Testis (tissue), 3 donors: Measurements from ENCODE around the gene RAB3B. TPM values are rescaled to one million over a fixed set of nuclear protein-coding genes. Genes with fewer than 3 reads are reported as not detected.

Source experiments
- DNase-seq: peaks from one replicate; pipeline ENCODE4 v3.0.0-alpha.2; 2019
- H3K27ac ChIP-seq, 2 donors: fragments of 200-600 bp; sonication (generic); one replicate each; pipeline ENCODE4 v1.5.1; 2019
- H3K27me3 ChIP-seq: fragments of 200-600 bp; sonication (generic); one replicate; pipeline ENCODE4 v1.5.1; 2019
- H3K36me3 ChIP-seq: fragments of 200-600 bp; sonication (generic); one replicate; pipeline ENCODE4 v1.5.1; 2017; ENCODE audit warnings: low read depth; ENCODE audit errors: missing control alignments
- H3K4me1 ChIP-seq: fragments of 200-600 bp; sonication (generic); one replicate; pipeline ENCODE4 v1.5.1; 2019
- H3K4me3 ChIP-seq, 2 donors: fragments of 200-600 bp; sonication (generic); one replicate each; pipeline ENCODE4 v1.5.1; 2017 to 2019
- H3K9me3 ChIP-seq: fragments of 200-600 bp; sonication (generic); one replicate; pipeline ENCODE4 v1.5.1; 2017
- POLR2A ChIP-seq: fragments of 450-650 bp; IDR thresholded peaks from one replicate; pipeline ENCODE4 v1.6.1; 2017; ENCODE audit warnings: antibody characterized with exemption, mild to moderate bottlenecking, moderate library complexity
- WGBS, 2 donors: methylation state at CpG; one replicate each; pipeline ENCODE4 v1.1.5; 2018; 5-methylcytosine and 5-hydroxymethylcytosine counted together
- intact Hi-C: fragments of 100-400 bp; cut with DNase I; formaldehyde crosslinking; loops from one replicate; pipeline ENCODE4 v1.15.1; 2023; ENCODE audit warnings: low total_unique reads
- polyA plus RNA-seq: library from polyadenylated mRNA; stranded (reverse); fragments of 350-450 nt; fragmentation: Illumina TruSeq; extraction: RNeasy Lipid Tissue Mini Kit (QIAGEN cat#74804); gene quantifications from one replicate; pipeline ENCODE4 v1.2.3, GENCODE V29; 2014; ENCODE audit warnings: low read depth, low replicate concordance; ENCODE audit not compliant: insufficient read depth
- total RNA-seq, 2 donors: library from RNA; depleted of rRNA; stranded (reverse); fragments of >200 nt; gene quantifications; one replicate each; pipeline ENCODE4 v1.2.3, GENCODE V29; 2016
- TF ChIP-seq, protein P1 (sequence below), 3 experiments: fragments of 450-650 bp in 2 of 3; fragments of 200-600 bp in 1 of 3; sonication (generic) in 1 of 3; IDR thresholded peaks; one replicate each; pipeline ENCODE4 v1.5.1; 2016 to 2019; ENCODE audit warnings: antibody characterized with exemption in 3 of 3, mild to moderate bottlenecking in 2 of 3, moderate library complexity in 1 of 3

Gene RAB3B
- total and polyA plus RNA-seq, 3 donors from 2014 or later: 0.50 to 1.4 (median 1.4) TPM

DNA sequence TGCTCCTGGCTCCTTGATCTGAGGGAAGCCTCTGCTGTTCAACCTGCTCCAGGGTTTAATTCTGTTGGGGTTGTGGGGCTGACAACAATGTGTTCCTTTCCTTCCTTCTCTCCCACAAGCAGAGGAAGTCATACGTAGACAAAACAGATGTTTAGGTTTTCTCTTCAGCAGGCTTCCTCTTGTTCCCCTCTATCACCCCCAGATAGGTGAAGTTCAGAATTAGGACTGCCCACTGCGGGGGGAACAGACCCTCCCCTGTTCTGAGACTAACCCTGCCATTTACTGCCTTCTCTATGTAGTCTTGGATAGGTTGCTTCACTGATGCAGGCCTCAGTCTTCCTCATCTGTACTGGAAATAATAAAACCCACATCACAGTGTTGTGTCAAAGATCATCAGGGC is 82.0 kb downstream of the RAB3B start:
- no peaks in the 10 kb centered on the region for H3K4me1 ChIP-seq
- H3K36me3 ChIP-seq: no peaks in the 10 kb centered on the region
- DNase-seq: no peak
- no peaks in the 10 kb centered on the region for H3K27me3 ChIP-seq
- H3K4me3 ChIP-seq: no peak overlapping the region
- no peak overlapping the region for H3K27ac ChIP-seq
- TF ChIP-seq, protein P1, sequence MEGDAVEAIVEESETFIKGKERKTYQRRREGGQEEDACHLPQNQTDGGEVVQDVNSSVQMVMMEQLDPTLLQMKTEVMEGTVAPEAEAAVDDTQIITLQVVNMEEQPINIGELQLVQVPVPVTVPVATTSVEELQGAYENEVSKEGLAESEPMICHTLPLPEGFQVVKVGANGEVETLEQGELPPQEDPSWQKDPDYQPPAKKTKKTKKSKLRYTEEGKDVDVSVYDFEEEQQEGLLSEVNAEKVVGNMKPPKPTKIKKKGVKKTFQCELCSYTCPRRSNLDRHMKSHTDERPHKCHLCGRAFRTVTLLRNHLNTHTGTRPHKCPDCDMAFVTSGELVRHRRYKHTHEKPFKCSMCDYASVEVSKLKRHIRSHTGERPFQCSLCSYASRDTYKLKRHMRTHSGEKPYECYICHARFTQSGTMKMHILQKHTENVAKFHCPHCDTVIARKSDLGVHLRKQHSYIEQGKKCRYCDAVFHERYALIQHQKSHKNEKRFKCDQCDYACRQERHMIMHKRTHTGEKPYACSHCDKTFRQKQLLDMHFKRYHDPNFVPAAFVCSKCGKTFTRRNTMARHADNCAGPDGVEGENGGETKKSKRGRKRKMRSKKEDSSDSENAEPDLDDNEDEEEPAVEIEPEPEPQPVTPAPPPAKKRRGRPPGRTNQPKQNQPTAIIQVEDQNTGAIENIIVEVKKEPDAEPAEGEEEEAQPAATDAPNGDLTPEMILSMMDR (IDR thresholded peaks at IDR 0.05): no peak
- TF ChIP-seq POLR2A: no peak
- no peaks in the 10 kb centered on the region for H3K9me3 ChIP-seq
- intact Hi-C loops: no loop called here
- WGBS, 2 donors: 81 to 82% methylated on average over 2 of the region's 2 CpGs

- TF ChIP-seq, protein P1 (IDR thresholded peaks at IDR 0.05): no peak
- no peak for TF ChIP-seq POLR2A
- intact Hi-C loops: no loop called here
- no peaks in the 10 kb centered on the region for H3K27me3 ChIP-seq
Observed at GRCh38 chr1:51907079-51907702, 83.3 kb downstream of the RAB3B start.

GRCh38 chr1:51906306-51907078 is 84.0 kb downstream of the RAB3B start:
- no peak overlapping the region for H3K4me3 ChIP-seq
- H3K36me3 ChIP-seq: no peaks in the 10 kb centered on the region
- intact Hi-C loops: no loop called here
- H3K27me3 ChIP-seq: no peaks in the 10 kb centered on the region
- DNase-seq: no peak
- no peaks in the 10 kb centered on the region for H3K4me1 ChIP-seq
- WGBS, 2 donors: 59 to 87% methylated on average over 4 of the region's 4 CpGs
- no peaks in the 10 kb centered on the region for H3K9me3 ChIP-seq
- TF ChIP-seq, protein P1 (IDR thresholded peaks at IDR 0.05): no peak
- no peak for TF ChIP-seq POLR2A
- H3K27ac ChIP-seq: no peak overlapping the region

More at GRCh38 chr1:51907079-51907702, 83.3 kb downstream of the RAB3B start:
- Histone ChIP-seq H3K27ac (no peak overlapping the region), H3K9me3 (no peaks in the 10 kb centered on the region), H3K36me3 (no peaks in the 10 kb centered on the region), H3K4me3 (no peak overlapping the region), H3K4me1 (no peaks in the 10 kb centered on the region)
- 78 to 79% methylated on average over 4 of the region's 4 CpGs for WGBS, 2 donors
- no peak for DNase-seq

- Histone ChIP-seq H3K36me3 (no peaks in the 10 kb centered on the region), H3K27ac (no peak overlapping the region), H3K4me3 (no peak overlapping the region), H3K27me3 (no peaks in the 10 kb centered on the region), H3K9me3 (no peaks in the 10 kb centered on the region), H3K4me1 (no peaks in the 10 kb centered on the region)
- TF ChIP-seq, protein P1 (IDR thresholded peaks at IDR 0.05): no peak
- no peak for TF ChIP-seq POLR2A
- intact Hi-C loops: no loop called here
- WGBS, 2 donors: 85 to 87% methylated on average over 5 of the region's 5 CpGs
- no peak for DNase-seq
Observed at GRCh38 chr1:51902456-51902855, 88.0 kb downstream of the RAB3B start.
